ENCODE results near the gene AQP2. TPM values are rescaled to one million over a fixed set of nuclear protein-coding genes. Genes with fewer than 3 reads are reported as not detected.

Gene AQP2
- total and polyA plus RNA-seq, 2 of the 4 experiments (the other 2 are of a cell fraction), result not detected

GRCh38 chr12:49946086-49946485 lies 4.5 kb upstream of the AQP2 start:
- H4K20me1 ChIP-seq (ENCODE audit: insufficient read depth, low read length), result no peaks in the 10 kb centered on the region
- WGBS, 2 experiments (ENCODE audit: extremely low coverage in 2 of 2, insufficient read length in 1 of 2), result 77% methylated on average over 8 of the region's 9 CpGs; no CpG with 5 or more reads in 1 of the 2 experiments
- H2AFZ ChIP-seq (replicated peaks; ENCODE audit: low read length, poor library complexity), result no peak overlapping the region
- H4K8ac ChIP-seq (ENCODE audit: low read depth in 2 of 2, low read length in 2 of 2), result no peak overlapping the region
- 0 out of 2 replicates have a peak, but pooled peaks cover 3% of the 10 kb centered on the region for H3K9me1 ChIP-seq (ENCODE audit: insufficient read depth, low read length)
- H3K9me3 ChIP-seq (ENCODE audit: control insufficient read depth, insufficient read depth, low read length), result no peaks in the 10 kb centered on the region
- H2BK15ac ChIP-seq (ENCODE audit: low read depth, low read length), result no peak overlapping the region
- H3K4me1 ChIP-seq (ENCODE audit: control insufficient read depth, insufficient read depth, low read length), result no peaks in the 10 kb centered on the region; the same call in 1 of the 2 replicates
- H3K79me1 ChIP-seq (ENCODE audit: low read depth in 1 of 2, low read length in 2 of 2), result no peaks in the 10 kb centered on the region
- no peaks in the 10 kb centered on the region for H3K36me3 ChIP-seq (ENCODE audit: control insufficient read depth, insufficient read depth, low read length)
- H3K9ac ChIP-seq (ENCODE audit: low read depth, low read length), result no peak overlapping the region
- dilution Hi-C loops (cut with HindIII; ENCODE audit: low sequenced_read_pairs, unreplicated experiment), result no loop called here
- no peak overlapping the region for H3K23ac ChIP-seq (ENCODE audit: low read depth, low read length)
- ChIA-PET CTCF (interaction anchor here (0.6 to 1.8 kb wide), 12 partner anchors 9 to 276 kb away, joined by 3 to 15 read pairs (median 6); no protein-coding TSS in a partner anchor), POLR2A (ENCODE audit: unreplicated experiment) (no interaction called here)
- no peak overlapping the region for H2AK5ac ChIP-seq (ENCODE audit: low read depth, low read length)
- intact Hi-C loops (cut with micrococcal nuclease), result no loop called here
- no peak overlapping the region for H4K91ac ChIP-seq (ENCODE audit: insufficient read depth, low read depth, low read length)
- no peak overlapping the region for H2AK9ac ChIP-seq (replicated peaks; ENCODE audit: low read depth, low read length, poor library complexity)
- no peak overlapping the region for H3K4me3 ChIP-seq (ENCODE audit: insufficient read depth, low read depth, low read length)
- no peak overlapping the region for H3K14ac ChIP-seq (replicated peaks; ENCODE audit: low read depth, low read length)
- H3K56ac ChIP-seq (ENCODE audit: extremely low read depth, insufficient read depth, low read length), result no peak overlapping the region
- no peak overlapping the region for H4K5ac ChIP-seq (ENCODE audit: low read depth, low read length)
- H3K4ac ChIP-seq (ENCODE audit: low read depth, low read length), result no peak overlapping the region
- H2BK120ac ChIP-seq (ENCODE audit: low read depth, low read length), result no peak overlapping the region
- H2BK20ac ChIP-seq (ENCODE audit: low read depth, low read length), result no peak overlapping the region
- in situ Hi-C loops (cut with MboI; ENCODE audit: low sequenced_read_pairs), result no loop called here
- no peak overlapping the region for H3K18ac ChIP-seq (ENCODE audit: low read depth, low read length)
- ATAC-seq (ENCODE audit: low read depth) (no peak), DNase-seq (no peak)
- no peak for TF ChIP-seq BHLHE40 (IDR thresholded peaks at IDR 0.05; ENCODE audit: low read depth, low read length)
- no peak for TF ChIP-seq USF2 (IDR thresholded peaks at IDR 0.05; ENCODE audit: low read depth, low read length)
- no peak for TF ChIP-seq NFE2L2 (IDR thresholded peaks at IDR 0.05; ENCODE audit: low read depth, low read length)
- TF ChIP-seq FOS (IDR thresholded peaks at IDR 0.05; ENCODE audit: low read depth, low read length), result no peak
- TF ChIP-seq CEBPB (IDR thresholded peaks at IDR 0.05; ENCODE audit: low read depth, low read length), result no peak
- TF ChIP-seq SMC3 (IDR thresholded peaks at IDR 0.05; ENCODE audit: low read depth, low read length), result no peak
- TF ChIP-seq RCOR1 (IDR thresholded peaks at IDR 0.05; ENCODE audit: insufficient replicate concordance, low read length), result no peak
- TF ChIP-seq POLR2A (IDR thresholded peaks at IDR 0.05; ENCODE audit: low read depth, low read length), result no peak
- TF ChIP-seq RFX5 (IDR thresholded peaks at IDR 0.05; ENCODE audit: low read depth, low read length), result no peak
- TF ChIP-seq ELK1 (IDR thresholded peaks at IDR 0.05; ENCODE audit: borderline replicate concordance, low read depth, low read length), result no peak
- TF ChIP-seq MAFK (IDR thresholded peaks at IDR 0.05; ENCODE audit: low read depth, low read length), result no peak
- no peak for TF ChIP-seq RAD21 (IDR thresholded peaks at IDR 0.05; ENCODE audit: low read length)
- TF ChIP-seq CTCF (conservative IDR thresholded peaks at IDR 0.05; ENCODE audit: low read depth, low read length), result no peak
- TF ChIP-seq MAZ (IDR thresholded peaks at IDR 0.05; ENCODE audit: borderline replicate concordance, low read depth, low read length), result no peak
- TF ChIP-seq MXI1 (IDR thresholded peaks at IDR 0.05; ENCODE audit: borderline replicate concordance, low read depth, low read length), result no peak
- BruUV-seq (replicated peaks), result no TSS peak
- peaks cover 14% of the 10 kb centered on the region for H3K27me3 ChIP-seq (ENCODE audit: control insufficient read depth, insufficient read depth, low read length)
- no peak overlapping the region for H3K4me2 ChIP-seq (ENCODE audit: low read depth, low read length)
- H3K27ac ChIP-seq (ENCODE audit: insufficient read depth, low read length), result no peak overlapping the region
- no peak overlapping the region for H2BK5ac ChIP-seq (ENCODE audit: low read depth, low read length, poor library complexity, severe bottlenecking)

Data from IMR-90 (cell line).